AG20443 (cell line): ENCODE data around the gene COMTD1.

Experiments
- DNase-seq: peaks from one replicate; pipeline ENCODE4 v3.0.0; 2012; ENCODE audit warnings: low spot score, mixed read lengths

Gene COMTD1

DNA sequence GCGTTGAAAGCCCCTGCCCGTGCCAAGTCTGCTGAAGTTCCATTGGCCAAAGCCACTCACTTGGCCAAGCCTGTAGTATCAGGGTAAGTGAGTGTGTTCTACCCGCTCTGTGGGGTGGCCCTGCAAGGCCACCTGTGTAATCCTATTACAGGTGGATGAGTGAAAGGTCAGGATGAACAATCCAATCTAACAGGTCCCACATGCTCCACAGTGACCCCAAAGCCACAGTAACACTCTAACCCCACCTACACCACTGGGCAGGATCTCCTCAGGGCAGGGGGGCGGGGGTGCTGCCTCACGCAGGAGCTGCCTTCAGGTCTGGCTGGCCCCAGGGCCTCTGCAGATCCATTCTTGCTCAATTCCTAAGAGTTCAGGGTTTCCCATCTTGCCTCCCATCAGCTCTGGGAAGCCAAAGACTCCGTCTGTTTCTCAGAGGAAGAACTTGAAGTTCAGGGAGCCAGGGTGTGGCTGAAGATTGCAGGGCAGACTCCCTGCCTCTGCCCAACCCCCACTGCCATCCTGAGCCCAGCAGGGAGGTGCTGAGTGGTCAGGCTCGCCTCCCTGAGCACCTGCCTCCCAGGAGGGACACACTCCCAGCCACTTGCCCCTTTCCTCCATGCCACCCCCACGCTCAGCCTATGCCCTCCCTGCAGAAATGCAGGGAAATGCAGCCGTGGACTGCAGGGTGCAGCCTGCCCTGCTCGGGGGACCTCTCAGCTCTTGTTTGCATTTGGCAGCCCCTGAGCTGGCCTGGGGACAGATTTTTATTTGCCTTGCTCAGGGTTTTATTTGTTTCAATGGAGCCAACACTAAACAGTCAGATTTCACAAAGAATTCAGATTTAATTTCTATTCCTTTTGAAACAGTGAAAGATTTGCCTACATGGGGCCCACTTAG, 9.8 kb upstream of the COMTD1 start:
- no peak for DNase-seq

DNA sequence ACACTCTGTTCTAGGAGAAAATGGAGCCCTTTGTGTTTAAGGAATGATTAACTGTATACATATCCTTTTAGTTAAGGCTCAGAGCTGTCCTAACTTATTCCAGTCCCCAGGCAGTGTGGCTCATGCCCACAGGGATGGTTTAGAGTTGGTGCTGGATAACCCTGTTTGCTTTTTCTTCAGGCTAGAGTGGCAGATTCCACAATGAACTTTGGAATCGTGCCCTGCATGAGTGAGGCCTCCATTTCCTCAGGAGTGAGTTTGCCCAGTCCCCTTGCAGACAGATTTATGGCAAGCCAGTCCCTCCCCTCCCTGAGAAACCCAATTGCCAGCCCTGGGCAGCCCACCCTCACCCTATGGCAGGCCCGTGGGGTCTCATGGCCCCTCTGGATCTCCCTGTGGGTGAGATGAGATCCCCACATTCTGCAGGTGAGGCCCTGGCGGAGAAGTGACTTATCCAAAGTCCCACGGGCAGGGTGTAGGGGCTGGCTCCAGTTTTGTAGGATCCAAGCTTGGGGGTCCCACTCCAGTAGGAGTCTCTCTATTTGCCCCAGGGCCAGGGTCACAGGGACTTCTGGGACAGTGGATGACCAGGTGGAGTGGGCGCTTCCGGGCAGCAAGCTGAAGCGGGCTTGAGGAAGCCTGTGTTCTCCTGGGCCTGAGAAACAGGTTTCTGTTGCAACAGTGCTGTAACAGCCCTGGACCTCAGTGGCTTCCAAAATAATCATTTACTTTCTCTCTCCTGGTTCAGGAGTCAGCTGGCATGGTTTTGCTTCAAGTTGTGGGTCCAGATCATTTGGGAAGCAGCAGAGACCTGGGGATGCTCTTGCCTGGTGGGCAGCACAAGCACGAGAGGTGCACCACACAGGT, 9.0 kb upstream of the COMTD1 start:
- DNase-seq, result no peak

DNA sequence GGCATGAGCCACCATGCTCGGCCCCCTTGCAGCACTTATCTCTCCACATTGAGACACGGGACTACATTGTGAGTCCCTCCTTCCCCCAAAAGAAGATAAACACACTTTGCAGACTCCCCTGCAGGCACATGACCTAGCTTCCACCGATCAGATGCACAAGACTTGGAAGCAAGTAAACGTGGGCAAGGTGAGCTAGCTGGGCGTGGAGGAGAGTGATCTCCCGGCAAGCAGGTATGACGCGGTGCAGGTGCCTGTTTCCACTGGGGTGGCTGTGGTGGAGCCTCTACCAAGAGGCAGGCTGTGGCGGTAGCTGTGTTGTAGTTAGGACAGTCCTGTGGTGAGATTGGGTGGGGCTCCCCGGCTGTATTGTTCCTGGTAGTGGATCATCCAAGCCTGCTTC, 7.7 kb upstream of the COMTD1 start:
- no peak for DNase-seq

DNA sequence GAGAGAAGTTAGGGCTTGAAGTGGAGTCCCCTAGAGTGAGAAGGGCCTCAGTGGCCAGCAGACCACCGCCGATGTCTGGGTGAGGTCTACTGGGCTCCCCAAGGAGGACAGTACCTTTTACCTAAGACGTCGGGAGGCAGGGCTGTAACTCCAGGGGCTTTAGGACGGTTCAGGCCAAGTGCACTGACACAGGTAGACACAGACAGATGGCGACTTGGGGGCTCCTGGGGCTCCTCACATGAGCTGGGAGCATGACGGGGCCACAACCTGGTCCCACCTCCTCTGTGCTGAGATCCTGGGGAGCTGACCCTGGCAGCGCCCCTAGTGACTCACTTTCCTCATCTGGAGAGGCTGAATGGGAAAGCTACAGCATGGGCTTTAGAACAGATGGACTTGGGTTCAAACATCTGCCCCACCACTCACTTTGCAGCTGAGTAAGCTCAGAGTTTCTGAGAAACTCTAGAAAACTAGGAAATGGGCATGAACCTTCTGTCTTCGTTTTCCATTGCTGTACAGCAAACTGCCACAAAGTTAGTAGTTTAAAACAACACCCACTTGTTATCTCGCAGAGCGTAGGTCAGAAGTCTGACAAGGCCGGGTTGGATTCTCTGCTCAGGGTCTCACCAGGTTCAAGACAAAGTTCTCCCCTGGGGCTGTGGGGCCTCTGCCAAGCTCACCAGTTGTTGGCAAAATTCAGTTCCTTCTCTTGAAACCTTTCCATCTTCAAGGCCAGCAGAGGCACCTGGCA, 4.7 kb upstream of the COMTD1 start:
- no peak for DNase-seq

DNA sequence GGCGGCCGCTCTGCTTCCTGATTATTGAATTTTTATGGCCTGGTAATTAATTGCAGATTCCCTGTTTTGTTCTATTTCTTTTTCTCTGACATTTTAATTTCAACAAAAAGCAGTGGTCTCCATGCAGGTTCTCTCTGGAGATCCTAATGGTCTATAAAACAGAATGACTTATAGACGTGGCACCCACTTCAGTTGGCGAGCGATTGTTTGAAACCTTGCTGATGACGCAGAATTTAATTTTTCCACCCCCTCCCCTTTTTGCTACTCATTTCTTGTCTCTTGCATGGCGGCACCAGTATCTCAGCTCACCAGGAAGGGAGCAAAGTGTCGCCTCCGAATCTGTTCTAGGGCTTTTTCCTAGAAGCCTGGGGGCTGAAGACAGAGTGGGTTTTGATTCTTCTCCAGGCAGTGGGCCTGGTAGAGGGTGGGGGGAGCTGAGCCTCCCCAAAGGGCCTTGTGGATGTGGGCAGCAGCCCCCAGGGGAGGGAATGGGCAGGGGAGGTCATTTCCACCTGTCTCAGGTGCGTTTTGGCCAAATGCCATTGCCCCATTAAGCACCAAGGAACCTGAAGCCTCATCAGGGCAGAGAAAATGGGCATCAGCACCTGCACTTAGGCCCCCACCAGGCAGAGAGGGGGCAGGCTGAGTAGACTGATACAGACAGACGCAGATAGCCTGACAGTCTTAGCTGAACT, 3.5 kb upstream of the COMTD1 start:
- no peak for DNase-seq

DNA sequence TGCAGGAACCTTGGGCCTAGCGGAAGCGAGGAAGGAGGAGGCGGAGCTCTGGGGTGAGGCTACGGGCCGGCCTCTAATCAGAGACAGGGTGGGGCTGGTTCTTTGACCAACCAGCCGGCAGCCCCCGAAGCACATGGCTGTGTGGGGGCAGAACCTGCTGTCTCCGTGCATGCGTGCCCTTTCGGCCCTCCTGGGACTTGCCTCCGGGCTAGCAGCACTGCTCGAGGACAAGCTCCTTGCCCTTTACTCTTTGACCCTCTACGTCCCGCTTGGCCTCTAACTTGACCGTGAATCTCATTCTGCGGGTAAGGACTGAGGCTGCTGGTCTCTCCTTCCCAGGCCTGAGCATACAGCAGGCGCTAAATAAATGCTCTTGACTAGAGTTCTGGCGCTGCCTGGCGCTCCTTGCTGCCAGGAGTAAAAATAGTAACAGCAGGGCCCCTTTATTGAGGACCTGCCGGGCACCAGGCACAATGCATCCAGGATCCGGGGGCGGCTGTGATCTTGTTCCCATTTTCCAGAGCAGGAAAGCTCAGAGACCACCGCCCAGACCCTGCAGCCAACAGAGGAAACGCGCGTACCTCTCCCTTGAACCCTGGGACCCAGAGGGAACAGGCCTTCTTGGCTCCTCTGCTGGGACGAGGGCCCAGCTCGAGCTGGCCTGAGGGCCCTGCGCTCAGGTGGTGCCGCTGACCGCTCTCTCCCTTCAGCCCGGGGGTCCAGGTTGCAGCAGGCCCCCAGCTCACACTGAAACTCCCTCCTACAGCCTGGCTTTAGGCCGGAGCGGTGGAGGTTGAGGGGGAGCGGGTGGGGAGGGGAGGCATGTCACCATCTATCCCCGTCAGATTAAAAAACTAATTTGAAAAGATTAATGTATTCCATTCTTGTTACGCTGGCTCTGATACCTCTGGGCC, 2.7 kb upstream of the COMTD1 start:
- DNase-seq, result no peak

DNA sequence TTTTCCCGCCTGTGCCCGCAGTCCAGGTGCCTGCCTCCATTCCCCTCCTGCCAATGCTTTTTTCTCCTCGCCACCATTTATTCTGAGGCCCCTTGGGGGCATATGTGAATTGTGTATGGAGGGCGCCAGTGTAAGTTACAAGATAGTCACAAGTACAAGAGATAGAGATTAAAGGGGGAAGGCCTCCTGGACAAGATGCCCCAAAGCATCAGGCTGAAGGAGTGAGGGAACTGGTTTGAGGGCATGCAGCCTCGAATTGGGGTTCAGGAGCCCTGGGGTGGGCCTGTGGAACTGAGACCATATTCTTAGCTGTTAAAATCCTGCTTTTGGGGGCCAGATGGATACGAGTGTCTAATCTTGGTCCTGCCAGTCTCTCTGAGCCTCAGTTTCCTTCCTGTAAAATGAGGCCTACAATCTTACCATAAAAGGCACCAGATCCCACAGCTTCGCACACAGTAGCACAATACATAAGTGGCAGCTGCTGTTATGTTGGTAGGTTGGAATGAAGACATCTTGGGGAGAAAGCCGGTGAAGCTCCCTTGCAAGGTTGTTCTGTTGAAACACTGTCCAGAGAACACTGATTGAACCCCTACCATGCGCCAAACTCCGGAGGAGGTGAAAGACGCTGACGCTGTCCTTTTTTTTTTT, 545 bp upstream of the COMTD1 start:
- no peak for DNase-seq

DNA sequence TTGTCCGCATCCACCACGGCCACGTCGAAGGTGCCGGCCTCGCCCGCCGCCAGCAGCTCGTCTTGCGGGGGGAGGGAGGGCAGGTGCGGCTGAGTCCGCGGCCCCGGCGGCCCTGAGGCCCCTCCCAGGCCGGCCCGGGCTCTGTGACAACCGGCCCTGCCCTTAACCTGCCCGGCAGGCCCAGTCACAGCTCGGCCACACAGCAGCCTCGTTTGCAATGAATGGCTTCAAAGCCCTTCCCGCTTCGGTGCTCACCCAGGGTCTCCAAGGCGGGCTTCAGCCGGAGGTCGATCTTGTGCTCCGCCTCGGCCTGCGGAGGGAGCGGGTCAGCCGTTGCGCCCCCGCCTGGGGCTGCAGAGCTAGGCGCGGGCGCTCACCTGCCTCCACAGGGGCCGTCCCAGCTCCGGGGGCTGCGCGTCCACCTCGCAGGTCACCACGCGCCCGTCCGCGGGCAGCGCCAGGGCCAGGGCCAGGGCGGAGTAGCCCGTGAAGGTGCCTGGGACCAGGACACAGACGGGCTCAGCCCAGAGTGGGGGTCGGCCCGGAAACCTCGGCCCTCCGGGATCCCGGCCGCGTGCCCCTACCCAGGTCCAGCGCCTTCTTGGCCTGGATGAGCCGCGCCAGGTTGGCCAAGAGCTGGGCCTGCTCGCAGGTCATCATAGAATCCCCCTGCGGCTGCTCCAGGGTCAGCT, 928 bp downstream of the COMTD1 start:
- DNase-seq, result no peak

DNA sequence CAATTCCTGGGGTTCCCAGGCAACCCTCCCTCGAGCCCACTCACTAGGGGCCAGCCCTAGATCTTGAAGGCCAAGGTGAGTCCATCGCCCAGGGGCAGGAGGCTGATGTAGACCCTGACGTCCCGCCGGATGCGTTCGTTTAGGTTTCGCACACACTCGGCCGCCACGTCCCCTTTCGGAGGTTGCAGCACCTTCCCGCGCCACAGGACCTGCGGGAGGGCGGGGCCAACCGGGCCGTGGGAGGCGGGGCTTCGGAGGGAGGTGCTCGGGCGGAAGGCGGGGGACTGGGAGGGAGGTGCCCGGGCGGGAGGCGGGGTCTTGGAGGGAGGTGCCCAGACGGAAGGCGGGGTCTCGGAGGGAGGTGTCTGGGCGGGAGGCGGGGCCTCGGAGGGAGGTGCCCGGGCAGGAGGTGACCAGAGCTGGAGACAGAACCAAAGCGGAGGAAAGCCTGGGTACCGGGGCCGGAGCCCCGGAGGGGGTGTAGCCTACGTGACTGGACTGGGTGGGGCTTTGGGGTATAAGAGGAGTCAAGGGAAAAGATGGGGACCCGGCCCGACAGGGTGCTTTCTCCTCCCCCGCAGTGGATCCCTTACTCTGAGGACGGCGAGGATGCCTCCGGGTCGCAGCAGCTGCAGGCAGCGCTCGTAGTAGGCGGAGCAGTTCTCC, 1.6 kb downstream of the COMTD1 start:
- DNase-seq, result peak; percentile 98

DNA sequence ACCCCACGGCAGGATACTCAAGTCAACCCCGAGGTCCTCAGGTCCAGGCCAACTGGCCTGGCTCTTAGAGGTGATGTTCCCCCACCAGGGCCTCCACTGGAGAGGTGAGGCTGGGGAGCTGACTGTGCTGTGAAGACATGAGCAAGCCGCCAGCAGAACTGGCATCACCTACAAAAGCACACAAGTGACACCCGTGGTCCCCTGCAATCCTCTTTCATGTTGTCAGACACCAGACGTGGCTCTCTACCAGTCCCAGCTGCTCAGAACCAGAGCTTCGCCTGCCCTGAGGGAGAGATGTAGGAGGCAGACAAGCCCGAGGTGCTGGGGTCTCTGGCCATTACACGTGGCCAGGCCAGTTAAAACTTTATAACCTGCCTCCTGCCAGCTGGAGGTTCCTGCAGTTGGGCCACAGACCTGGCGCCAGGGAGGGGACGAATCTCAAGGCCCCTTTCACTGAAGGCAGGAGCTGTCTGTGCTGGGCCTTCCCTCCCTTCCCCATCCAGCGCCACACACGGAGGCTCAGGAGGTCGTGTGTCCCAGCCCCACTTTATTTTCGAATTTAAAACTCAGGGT, 2.2 kb downstream of the COMTD1 start:
- no peak for DNase-seq

DNA sequence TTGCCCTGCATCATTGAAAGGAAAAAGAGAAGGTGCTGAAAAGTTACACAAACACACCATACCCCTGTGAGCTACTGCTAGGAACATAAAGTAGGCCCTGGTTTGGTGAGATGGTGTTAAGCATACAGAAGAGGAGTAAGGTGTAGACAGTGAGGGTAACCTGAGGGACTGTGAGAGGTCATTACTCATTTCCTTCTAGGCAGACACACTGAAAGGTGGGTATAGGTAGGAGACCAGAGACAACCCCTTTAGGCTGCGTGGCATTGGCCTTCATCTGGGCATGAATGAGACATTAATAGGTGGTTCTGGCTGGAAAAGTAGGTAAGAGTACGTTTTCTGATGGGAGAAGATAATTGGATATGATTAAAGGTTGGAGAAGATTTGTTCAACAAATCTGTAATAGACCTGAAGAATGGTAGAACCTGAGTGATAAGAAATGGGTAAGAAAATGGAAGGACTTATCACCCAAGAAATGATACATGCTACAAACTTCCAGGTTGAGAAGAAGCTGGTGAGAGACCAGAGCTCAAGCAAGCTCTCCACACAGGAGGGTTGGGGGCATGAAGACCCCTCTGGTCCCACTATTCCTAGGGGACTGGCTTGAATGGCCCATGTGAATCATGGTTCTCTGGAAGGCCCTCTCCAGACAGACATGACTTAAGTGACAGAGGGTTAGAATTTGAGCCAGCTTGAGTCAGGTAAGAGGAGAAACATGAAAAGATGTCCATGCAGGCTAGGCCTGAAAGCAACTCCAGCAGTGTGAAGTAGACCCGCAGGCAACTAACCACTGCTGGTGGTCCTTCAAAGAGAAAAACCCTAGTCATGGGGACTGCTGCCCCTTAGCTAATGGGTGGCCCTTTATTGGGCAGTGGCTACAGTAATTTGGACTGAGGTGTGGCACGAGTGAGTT, 3.8 kb downstream of the COMTD1 start:
- no peak for DNase-seq

DNA sequence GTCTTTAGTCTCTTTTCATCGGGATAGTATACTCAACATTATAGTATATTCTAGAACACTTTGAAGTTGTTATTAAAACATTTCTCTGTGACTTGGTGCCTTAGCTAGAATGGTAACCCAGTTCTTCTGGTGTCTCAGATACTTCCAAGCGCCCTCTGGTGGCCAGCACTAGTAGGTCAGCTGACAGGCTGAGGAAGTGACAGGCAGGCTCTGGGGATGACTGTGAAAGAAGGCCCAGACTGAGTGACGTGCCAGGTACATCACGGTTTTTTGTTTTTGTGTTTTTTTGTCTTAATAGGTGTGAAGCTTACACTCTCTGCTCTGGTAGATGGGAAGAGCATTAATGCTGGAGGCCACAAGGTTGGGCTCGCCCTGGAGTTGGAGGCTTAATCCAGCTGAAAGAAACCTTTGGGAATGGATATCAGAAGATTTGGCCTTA, 5.1 kb downstream of the COMTD1 start:
- peak; percentile 84 for DNase-seq

DNA sequence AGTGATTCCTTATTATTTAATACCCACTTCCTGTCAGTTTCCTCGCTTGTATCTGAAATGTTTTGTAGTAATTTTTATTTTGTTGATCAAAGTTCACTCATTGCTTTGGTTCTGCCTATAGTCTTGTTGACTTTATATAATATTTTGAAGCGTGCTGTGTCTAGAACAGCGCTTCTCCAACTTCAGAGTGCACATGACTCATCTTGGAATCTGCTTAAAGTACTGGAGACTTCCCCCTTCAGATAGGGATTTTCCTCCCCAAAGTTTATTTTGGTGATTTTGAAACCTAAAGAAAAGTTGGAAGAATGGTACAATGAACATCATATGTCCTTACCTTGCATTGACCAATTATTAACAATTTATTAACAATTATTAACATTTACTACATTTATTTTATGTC, 5.8 kb downstream of the COMTD1 start:
- no peak for DNase-seq

DNA sequence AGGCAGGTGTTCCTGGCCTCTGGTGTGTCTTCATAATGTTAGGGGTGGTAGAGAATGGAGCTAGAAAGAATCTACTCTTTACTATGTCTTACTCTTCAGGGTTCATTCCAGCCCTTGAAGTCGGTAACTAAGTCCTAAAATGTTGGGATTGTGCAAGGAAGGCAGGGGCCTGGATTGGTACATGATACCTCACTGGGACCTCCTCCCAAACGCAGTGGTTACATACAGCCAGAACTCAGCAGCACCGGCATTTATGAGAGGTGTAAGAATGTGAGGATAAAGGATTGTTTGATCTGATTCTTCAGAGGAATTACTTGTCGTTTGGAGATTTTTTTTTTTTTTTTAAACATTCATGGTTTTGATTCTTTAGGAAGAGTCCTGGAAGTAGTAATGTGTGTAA, 6.9 kb downstream of the COMTD1 start:
- no peak for DNase-seq

DNA sequence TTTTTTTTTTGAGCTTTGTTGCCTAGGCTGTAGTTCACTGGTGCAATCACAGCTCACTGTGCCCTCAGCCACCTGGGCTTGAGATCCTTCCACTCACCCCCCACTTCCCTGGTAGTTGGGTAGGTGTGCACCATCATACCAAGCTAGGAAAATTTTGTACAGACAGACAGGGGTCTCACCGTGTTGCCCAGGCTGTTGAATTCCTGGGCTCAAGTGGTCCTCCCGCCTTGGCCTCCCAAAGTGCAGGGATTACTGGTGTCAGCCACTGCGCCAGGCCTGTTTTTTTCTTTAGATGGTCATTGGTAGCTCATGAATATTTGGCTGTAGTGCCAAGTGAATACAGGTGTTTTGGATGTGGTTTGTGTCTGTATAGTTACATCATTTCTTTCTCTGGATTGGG, 7.5 kb downstream of the COMTD1 start:
- DNase-seq, result no peak

DNA sequence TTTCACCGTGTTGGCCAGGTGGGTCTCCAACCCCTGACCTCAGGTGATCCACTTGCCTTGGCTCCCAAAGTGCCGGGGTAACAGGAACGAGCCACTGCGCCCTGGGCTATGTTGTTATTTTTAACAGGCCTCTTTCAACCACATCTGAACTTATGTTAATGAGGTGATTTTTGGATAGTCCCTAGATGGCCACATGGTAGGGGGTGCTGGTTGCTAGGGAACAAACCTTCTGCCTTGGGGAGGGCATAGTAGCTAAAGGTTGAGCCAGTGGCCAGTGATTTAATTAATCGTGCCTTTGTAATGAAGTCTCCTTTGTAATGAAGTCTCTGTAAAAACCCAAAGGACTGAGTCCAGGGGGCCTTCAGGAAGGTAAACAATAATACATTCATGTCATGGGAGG, 9.1 kb downstream of the COMTD1 start:
- DNase-seq, result no peak

DNA sequence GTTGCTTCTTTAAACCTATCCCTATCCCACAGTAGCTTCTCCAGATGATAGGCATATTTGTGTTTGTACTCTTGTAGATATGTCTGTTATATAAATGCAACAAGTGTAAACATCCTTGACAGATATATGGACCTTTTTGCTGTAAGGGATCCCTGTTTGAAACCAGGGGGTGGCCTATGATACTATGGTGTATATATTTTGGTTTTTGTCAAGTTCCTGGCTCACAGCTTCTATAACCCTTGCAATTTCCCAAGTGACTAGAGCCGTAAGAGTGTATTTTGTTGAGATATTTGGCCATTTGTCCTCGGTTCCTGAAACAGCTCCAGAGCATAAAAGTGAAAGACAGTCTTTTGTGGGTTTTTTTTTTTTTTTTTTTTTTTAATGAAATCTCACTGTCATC, 9.7 kb downstream of the COMTD1 start:
- no peak for DNase-seq

DNA sequence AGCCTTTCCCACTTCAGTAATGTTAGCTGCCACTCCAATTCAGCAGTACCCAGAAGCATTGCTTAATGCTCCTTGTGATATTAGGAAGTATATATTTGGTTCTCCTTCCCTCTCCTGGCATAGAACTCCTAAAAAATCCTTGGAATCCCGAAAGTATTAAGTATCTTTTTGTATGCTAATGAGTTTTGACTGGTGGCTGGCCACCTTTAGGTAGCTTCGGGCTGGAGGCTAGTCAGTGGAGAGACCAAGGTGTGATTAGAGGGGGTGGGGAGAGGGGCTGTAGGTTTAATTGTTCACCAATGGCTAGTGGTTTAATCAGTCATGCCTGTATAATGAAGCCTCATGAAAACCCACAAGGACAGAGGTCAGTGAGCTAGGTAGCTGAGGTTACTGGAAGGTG, 12.2 kb downstream of the COMTD1 start:
- DNase-seq, result no peak
